ENCODE measurements around the gene SLC15A2.

DNA sequence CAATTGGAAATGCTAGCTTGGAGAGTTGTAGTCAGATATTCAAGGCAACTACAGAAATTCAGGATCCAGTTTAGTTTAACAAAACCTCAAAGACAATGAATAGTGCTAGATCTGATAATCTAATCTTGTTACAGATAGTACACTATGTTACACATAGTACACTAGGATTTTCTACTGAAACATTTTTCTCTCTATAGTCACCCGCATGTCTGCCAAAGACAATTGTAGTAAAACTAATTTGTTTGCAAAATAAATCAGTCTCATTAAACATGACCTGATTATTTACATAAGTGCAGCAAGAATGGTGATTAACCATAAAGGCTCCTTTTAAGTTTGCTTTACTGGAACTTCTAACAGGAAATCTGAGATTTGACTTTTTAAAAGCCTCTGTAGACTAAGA lies 75.8 kb downstream of the SLC15A2 start:
- TF ChIP-seq POLR2A (IDR thresholded peaks at IDR 0.05) (no peak), POLR2AphosphoS5 (IDR thresholded peaks at IDR 0.05; ENCODE audit: insufficient read depth in 1 of 2, low read depth in 1 of 2) (no peak)
- TF ChIP-seq, protein P1, sequence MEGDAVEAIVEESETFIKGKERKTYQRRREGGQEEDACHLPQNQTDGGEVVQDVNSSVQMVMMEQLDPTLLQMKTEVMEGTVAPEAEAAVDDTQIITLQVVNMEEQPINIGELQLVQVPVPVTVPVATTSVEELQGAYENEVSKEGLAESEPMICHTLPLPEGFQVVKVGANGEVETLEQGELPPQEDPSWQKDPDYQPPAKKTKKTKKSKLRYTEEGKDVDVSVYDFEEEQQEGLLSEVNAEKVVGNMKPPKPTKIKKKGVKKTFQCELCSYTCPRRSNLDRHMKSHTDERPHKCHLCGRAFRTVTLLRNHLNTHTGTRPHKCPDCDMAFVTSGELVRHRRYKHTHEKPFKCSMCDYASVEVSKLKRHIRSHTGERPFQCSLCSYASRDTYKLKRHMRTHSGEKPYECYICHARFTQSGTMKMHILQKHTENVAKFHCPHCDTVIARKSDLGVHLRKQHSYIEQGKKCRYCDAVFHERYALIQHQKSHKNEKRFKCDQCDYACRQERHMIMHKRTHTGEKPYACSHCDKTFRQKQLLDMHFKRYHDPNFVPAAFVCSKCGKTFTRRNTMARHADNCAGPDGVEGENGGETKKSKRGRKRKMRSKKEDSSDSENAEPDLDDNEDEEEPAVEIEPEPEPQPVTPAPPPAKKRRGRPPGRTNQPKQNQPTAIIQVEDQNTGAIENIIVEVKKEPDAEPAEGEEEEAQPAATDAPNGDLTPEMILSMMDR (IDR thresholded peaks at IDR 0.05), result no peak

Measured in vagina (tissue), 2 donors.